H1 (cell line): ENCODE data around the gene TOR1B. TPM values are rescaled to one million over a fixed set of nuclear protein-coding genes. Genes with fewer than 3 reads are reported as not detected.

Experiments
- EP300 ChIP-seq, 2 experiments: IDR thresholded peaks; 1 replicate in 1 of 2; 2 replicates in 1 of 2; pipeline ENCODE4 v1.6.1; 2011 to 2012; ENCODE audit warnings: low read depth in 2 of 2, low read length in 2 of 2, mild to moderate bottlenecking in 2 of 2, borderline replicate concordance in 1 of 2, inconsistent platforms in 1 of 2, moderate library complexity in 1 of 2
- NANOG ChIP-seq: IDR thresholded peaks from 2 replicates; pipeline ENCODE4 v1.6.1; 2011; ENCODE audit warnings: low read length, low read depth, mild to moderate bottlenecking, inconsistent platforms; ENCODE audit not compliant: insufficient read depth, poor library complexity, severe bottlenecking
- PHF8 ChIP-seq: fragments of 200-600 bp; sonication (generic); conservative IDR thresholded peaks from 2 replicates; pipeline ENCODE4 v1.7.1; 2012; ENCODE audit warnings: low read depth, mild to moderate bottlenecking, inconsistent platforms, low read length, moderate library complexity
- SIN3A ChIP-seq, 2 experiments: IDR thresholded peaks in 1 of 2; conservative IDR thresholded peaks in 1 of 2; 2 replicates each; pipeline ENCODE4 v1.6.1; 2011 to 2012; ENCODE audit warnings: low read length in 2 of 2, improper control_type of control experiment in 1 of 2, low read depth in 1 of 2, mild to moderate bottlenecking in 1 of 2
- TEAD4 ChIP-seq: IDR thresholded peaks from 2 replicates; pipeline ENCODE4 v1.6.1; 2012; ENCODE audit warnings: low read depth, low read length, inconsistent platforms, mixed read lengths
- polyA plus RNA-seq, 7 experiments: library from polyadenylated mRNA; depleted of rRNA in 3 of 7; stranded (reverse) in 5 of 7; unstranded in 2 of 7; fragments of >200 nt in 5 of 7; fragments of 200-250 nt in 2 of 7; gene quantifications; 1 replicate in 5 of 7; 2 replicates in 1 of 7; 4 replicates in 1 of 7; pipeline versions ENCODE4 v1.2.1 to v1.2.3, GENCODE V29; 2011 to 2013; ENCODE audit warnings: missing spikeins in 2 of 7, mixed read lengths in 2 of 7
- total RNA-seq: library from RNA; stranded (reverse); fragmentation: NEBNext Ultra II Directional; extraction: Animal tissue kit (Norgen Biotek cat#: 25700); gene quantifications from 2 replicates; pipeline ENCODE4 v1.2.1, GENCODE V29; 2021

The TOR1B gene
- total and polyA plus RNA-seq, 2 of the 8 experiments (the other 6 are each of a cell fraction or from before 2014, with no cell fraction given), result 11.4 to 17.4 TPM

- no peak for TF ChIP-seq NANOG
- TF ChIP-seq TEAD4, result no peak
- TF ChIP-seq SIN3A (conservative IDR thresholded peaks at IDR 0.05 in 1 of 2, IDR thresholded peaks at IDR 0.05 in 1 of 2; ENCODE audit: low read depth in 1 of 2, low read length in 2 of 2), result no peak
- TF ChIP-seq EP300 (IDR thresholded peaks at IDR 0.05; ENCODE audit: borderline replicate concordance in 1 of 2, low read depth in 2 of 2, low read length in 2 of 2), result no peak
- no peak for TF ChIP-seq PHF8
Observed at GRCh38 chr9:129768486-129768885, 34.5 kb upstream of the TOR1B start (continued).
